HG02840 (cell line): Measurements from ENCODE around the gene GRM8.
"Not testable (repeated sequence)": the region's sequence is repeated elsewhere in the genome, so short reads cannot be mapped to it uniquely, and the experiment has no call there.

Source experiments
- ATAC-seq: cut with Tn5 transposase; IDR thresholded peaks from one replicate; pipeline ENCODE4 v1.9.1; 2021; ENCODE audit warnings: mild to moderate bottlenecking, moderate library complexity, moderate number of reproducible peaks; ENCODE audit not compliant: unreplicated experiment, low FRiP score

GRM8 gene

GRCh38 chr7:126840869-126841268 lies 411.9 kb downstream of the GRM8 start:
- no peak for ATAC-seq

GRCh38 chr7:126839624-126840023 lies 413.1 kb downstream of the GRM8 start:
- no peak for ATAC-seq

DNA sequence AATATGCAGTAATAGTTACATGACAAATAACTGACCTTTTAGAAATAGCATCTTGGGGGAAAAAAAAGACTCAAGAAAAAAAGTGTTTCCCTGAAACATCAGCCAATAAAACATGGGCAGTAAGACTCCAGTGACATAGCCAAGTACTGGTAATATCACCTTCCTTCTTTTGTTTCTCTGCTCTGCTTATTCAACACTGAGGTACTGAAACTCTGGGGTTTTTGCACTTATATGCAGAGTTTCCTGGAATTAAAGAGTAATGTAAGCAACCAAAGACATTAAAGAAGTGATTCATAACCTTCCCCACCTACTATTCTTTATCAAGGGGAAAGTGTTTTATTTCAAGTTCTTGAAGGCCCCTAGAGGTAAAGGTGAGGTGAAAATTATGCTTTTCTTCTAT lies 414.5 kb downstream of the GRM8 start:
- ATAC-seq = no peak

GRCh38 chr7:126831241-126831640 lies 421.5 kb downstream of the GRM8 start:
- ATAC-seq = not testable (repeated sequence)

- no peak for ATAC-seq
These were observed 431.8 kb downstream of the GRM8 start for GRCh38 chr7:126820925-126821324.

GRCh38 chr7:126819197-126819484 lies 433.6 kb downstream of the GRM8 start:
- no peak for ATAC-seq

DNA sequence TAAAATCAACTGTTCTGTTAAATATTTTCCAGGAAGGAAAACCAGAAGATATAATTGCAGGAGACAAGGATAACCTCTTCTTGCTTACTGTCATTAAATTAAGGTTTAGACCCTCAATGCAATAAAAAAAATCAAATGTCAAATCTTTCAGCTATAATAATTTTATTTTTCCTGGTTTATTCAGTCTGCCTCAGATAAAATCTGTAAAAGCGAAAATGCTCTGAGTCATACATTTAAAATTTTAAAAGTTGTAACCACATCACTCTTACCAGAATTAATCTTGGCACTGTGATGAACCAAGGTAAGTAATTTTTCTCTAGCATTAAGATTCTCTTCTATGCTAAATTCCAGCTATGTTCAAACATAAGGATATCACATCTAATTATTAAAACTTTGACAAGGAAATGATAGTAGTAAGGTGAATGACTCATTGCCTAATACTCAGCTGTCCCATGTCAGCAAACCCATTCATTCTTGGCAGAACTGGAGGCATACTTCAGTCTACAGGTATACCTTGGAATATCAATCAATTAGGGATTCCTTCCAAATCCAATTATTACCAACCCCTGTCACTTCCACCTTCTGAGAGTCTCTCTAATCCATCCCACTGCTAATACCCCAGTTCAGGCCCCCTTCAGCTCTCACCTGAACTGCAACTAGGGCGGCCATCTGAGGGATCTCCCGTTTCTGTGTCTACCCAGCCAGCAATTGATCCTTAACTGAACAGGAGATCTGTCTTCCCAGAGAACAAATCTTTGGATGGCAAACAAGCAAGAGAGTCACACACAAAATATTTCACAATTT lies 434.1 kb downstream of the GRM8 start:
- ATAC-seq = no peak

GRCh38 chr7:126809188-126809587 lies 443.6 kb downstream of the GRM8 start:
- no peak for ATAC-seq

- no peak for ATAC-seq
These were observed 446.1 kb downstream of the GRM8 start for GRCh38 chr7:126806614-126807013.

- ATAC-seq = no peak
These were observed 447.4 kb downstream of the GRM8 start for GRCh38 chr7:126805351-126805750.

- ATAC-seq = peak; percentile 59
These were observed 448.1 kb downstream of the GRM8 start for GRCh38 chr7:126804604-126805003.

DNA sequence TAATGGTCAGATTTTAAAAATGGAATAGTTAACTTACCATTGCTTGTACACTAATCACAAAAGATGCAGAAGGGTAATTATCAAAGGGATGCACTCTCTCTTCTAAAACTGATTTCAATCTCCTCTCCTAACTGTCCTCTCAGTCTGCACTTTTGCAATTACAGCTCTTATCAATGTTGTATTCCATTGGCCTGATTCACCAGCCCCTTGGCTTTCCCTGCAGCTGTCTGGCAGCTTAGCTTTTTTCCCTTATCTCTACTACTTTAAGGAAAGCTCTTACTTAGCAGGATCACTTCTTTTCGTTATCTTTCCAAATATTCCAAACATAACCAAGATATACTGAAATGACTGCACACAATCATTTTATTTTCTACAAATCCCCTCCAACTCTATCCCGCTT lies 448.8 kb downstream of the GRM8 start:
- ATAC-seq = no peak

DNA sequence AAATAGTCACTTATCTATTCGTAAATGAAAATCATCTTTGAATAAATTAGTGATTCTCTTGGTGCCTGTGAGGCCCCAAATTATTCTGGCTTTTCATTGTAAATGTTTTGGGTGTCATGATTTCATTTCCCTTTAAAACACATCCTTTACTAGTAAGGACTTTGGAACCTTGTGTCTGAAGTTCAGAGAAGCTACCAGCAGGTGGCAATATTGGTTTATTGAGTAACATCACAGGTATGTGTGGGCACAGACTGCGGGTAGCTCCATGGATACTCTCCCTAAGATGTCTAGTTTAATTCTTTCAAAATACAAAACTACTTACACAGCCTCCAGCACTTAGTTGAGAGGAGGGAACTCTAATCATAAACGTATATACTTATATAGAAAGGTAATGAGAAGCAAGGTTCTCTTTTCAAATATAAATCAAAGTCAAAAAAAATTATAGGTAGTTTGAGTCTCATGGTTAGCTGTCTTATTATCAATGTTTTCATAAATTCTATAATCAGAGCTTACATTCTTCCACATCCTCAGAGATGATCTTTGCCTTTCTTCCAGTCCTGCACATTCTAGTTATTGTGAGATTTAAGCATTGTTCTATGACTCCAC lies 449.6 kb downstream of the GRM8 start:
- ATAC-seq = peak; percentile 79

DNA sequence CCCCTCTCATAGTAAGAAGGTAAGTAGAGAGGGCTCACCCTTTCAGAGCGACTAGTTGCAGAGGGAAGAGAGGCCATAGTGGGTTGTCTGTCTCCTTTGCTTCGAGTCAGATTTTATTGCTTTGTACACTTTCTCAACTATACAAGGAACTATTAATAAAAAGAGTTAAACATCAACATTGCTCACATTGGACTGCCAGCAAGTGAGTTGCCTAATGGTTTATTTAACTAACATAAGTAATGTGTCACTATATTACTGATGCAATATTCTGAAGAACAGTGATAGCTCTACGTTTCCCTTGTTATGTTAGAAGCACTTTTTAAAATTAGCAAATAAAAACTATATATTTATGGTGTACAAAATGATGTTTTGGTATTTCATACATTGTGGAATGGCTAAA lies 451.0 kb downstream of the GRM8 start:
- no peak for ATAC-seq

DNA sequence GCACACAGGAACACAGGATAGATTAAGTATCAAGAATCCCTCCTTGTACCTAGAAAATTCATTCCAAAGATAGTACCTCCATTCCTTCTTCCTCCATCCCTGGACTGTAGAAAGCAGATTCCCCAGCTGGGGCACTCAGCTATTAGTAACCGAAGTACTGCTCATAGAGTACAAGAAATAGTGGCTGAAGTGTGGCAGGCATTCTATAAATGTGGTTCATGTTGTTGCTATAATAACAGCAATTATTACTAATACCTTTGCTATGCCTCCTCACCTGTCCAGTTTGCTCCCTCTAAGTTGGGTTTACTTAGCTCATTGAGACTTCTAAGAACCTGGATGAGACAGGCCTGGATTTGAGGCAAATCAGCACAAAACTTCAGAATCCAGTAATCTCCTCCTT lies 453.2 kb downstream of the GRM8 start:
- ATAC-seq = no peak

GRCh38 chr7:126792521-126792920 lies 460.2 kb downstream of the GRM8 start:
- ATAC-seq = no peak

DNA sequence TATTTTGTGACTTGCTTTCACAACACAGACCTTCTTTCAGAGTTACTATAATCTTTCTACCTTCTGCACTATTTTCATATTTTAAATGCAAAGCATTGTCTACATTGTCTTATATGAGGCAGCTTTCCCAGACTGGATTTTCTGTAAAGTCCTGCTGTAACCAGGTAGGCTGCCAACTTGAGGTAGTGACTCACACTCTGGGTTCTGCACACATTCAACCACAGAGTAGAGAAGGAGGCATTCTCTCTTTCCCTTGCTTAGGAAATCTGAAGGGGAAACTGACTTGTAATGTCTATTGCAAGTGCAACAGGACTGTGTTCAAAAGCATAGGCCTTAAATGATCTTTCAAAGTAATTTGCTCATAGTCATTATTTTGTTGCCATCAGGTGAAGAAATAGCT lies 461.4 kb downstream of the GRM8 start:
- no peak for ATAC-seq

DNA sequence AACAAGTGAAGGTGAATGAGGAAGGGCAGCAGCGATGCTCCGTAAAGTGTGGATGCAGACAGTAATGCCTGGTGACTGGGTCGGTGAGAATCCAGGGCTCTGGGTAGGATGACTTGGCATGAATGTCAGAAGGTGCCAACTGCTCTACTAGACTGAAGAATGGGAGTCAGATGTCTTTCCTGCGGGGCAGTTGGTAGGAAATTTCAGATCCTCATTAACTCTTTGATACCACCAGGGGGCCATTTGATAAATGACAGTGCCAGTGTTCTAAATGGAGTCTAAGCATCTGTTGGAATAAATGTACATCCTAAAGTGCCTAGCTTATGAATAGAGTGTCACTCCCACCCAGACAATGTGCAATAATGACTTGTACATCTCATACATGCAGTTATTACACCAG lies 462.0 kb downstream of the GRM8 start:
- ATAC-seq = no peak

DNA sequence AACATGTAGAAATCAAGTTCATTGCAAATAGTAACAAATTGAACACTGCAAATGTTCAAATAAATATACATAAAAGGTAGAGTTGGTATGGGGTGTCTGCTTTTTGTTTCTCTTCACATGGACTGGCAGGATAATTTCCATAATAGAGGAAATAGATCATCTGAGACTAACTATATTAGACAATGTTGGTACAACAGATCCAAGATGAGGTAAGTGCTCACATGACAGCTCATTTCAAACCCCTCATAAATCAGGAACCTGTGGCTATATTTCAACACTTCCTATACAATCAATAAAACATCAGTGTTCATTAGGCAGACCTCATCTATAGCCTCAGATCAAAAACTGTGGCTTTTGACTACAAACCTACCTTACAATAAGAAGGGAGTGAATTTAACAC lies 469.1 kb downstream of the GRM8 start:
- no peak for ATAC-seq

DNA sequence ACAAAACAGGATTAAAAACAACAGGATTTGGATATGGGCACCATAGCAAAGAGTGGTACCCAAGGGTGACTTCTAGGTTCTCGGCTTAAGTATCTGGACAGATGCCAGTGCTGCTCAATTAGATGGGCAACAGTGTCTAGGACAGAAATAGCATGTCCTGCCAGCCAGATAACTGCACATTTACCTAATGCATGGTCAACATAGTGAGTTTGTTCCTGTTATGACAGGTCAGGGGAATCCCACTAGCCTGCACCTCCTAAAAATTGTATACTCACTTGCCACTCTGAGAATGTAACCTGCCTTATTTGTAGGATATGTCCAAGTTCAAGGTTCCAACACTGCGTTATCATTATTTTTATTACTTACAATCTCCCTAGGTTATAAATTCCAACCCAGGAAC lies 471.7 kb downstream of the GRM8 start:
- peak; percentile 54 for ATAC-seq

GRCh38 chr7:126778101-126778500 lies 474.6 kb downstream of the GRM8 start:
- no peak for ATAC-seq

DNA sequence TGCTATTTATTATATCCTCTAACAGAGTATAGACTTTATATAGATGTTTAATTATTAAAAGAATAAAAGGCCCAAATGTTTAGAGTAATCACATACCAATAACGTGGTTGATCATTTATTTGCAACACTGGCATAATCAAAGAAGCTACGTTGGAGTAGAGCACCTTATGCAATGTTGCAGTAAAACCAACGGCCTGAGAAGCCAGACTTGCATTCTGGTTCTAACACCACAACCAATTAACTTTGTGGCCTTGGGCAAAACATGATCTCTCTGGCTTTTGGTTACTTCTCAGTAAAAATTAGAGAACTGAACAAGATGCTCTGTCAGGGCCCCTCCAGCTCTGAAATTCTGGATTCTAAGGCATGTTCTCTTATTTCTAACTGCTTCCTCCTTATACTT lies 476.2 kb downstream of the GRM8 start:
- ATAC-seq = no peak
